H1 (cell line): ENCODE results near the gene LSM2. TPM values are rescaled to one million over a fixed set of nuclear protein-coding genes. Genes with fewer than 3 reads are reported as not detected.
"Not testable (repeated sequence)": the region's sequence is repeated elsewhere in the genome, so short reads cannot be mapped to it uniquely, and the experiment has no call there.

Experiments
- CTCF ChIA-PET: fragments of 300-600 bp; sonication (Branson Sonifier 250); formaldehyde crosslinking; loops from one replicate; lab custom pipeline; 2021; ENCODE audit not compliant: partially characterized antibody; lab: Charles Lee
- POLR2A ChIA-PET: fragments of 300-600 bp; sonication (Branson Sonifier 250); formaldehyde crosslinking; loops from one replicate; lab custom pipeline; 2021; ENCODE audit warnings: inconsistent platforms; ENCODE audit not compliant: partially characterized antibody; lab: Charles Lee
- DNase-seq, 2 experiments: peaks; one replicate each; pipeline versions ENCODE4 v3.0.0 to v3.0.0-alpha.2; 2010 to 2022; ENCODE audit warnings: low spot score in 2 of 2, low read depth in 1 of 2, mixed read lengths in 1 of 2
- FAIRE-seq: peaks from 2 replicates; lab custom pipeline; 2011; peaks lifted over from hg19 to GRCh38; lab: Jason Lieb, UNC
- H2AFZ ChIP-seq: 2 replicates; pipeline ENCODE4 v1.8.1; 2012; ENCODE audit warnings: low read length, inconsistent platforms
- H2AK5ac ChIP-seq: 2 replicates; pipeline ENCODE4 v1.6.1; 2013; ENCODE audit warnings: low read depth, low read length
- H2BK120ac ChIP-seq: replicated peaks from 2 replicates; pipeline ENCODE3; 2013; ENCODE audit warnings: low read depth, low read length, inconsistent platforms
- H2BK12ac ChIP-seq: 2 replicates; pipeline ENCODE4 v1.6.1; 2013; ENCODE audit warnings: low read depth, low read length
- H2BK15ac ChIP-seq: 2 replicates; pipeline ENCODE4 v1.6.1; 2013; ENCODE audit warnings: low read length
- H2BK20ac ChIP-seq: 2 replicates; pipeline ENCODE4 v1.6.1; 2013; ENCODE audit warnings: low read length
- H2BK5ac ChIP-seq: 2 replicates; pipeline ENCODE4 v1.6.1; 2013; ENCODE audit warnings: low read depth, low read length
- H3K14ac ChIP-seq: 2 replicates; pipeline ENCODE4 v1.6.1; 2013; ENCODE audit warnings: inconsistent platforms; ENCODE audit not compliant: insufficient read length
- H3K18ac ChIP-seq: 2 replicates; pipeline ENCODE4 v1.6.1; 2013; ENCODE audit warnings: low read length; ENCODE audit errors: extremely low read depth
- H3K23ac ChIP-seq: 2 replicates; pipeline ENCODE4 v1.6.1; 2013; ENCODE audit warnings: inconsistent platforms; ENCODE audit not compliant: insufficient read length
- H3K23me2 ChIP-seq: 2 replicates; pipeline ENCODE4 v1.6.1; 2013; ENCODE audit warnings: low read depth, low read length
- H3K27ac ChIP-seq: 2 replicates; pipeline ENCODE4 v1.6.1; 2011; ENCODE audit warnings: low read depth, low read length, inconsistent platforms
- H3K27me3 ChIP-seq, 4 experiments: replicated peaks in 1 of 4; 1 replicate in 1 of 4; 2 replicates in 3 of 4; pipeline versions ENCODE4 v1.6.1 to v1.8.1; 2011 to 2013; ENCODE audit warnings: low read length in 3 of 4, mild to moderate bottlenecking in 3 of 4, inconsistent platforms in 2 of 4, mixed read lengths in 2 of 4, moderate library complexity in 1 of 4; ENCODE audit not compliant: control insufficient read depth in 3 of 4, insufficient read depth in 3 of 4; ENCODE audit errors: extremely low read depth in 1 of 4
- H3K36me3 ChIP-seq, 4 experiments: 2 replicates each; pipeline versions ENCODE4 v1.6.1 to v1.8.1; 2011 to 2013; ENCODE audit warnings: mild to moderate bottlenecking in 4 of 4, low read length in 3 of 4, moderate library complexity in 2 of 4, control low read depth in 1 of 4, inconsistent platforms in 1 of 4; ENCODE audit not compliant: insufficient read depth in 4 of 4, control insufficient read depth in 2 of 4
- H3K4ac ChIP-seq: replicated peaks from 2 replicates; pipeline ENCODE3; 2013; ENCODE audit warnings: low read length, low read depth, mixed read lengths, inconsistent platforms; ENCODE audit not compliant: insufficient read length
- H3K4me1 ChIP-seq, 4 experiments: replicated peaks in 1 of 4; 1 replicate in 1 of 4; 2 replicates in 3 of 4; pipeline versions ENCODE4 v1.6.1 to v1.8.1; 2011 to 2013; ENCODE audit warnings: low read length in 3 of 4, inconsistent platforms in 2 of 4, mixed read lengths in 1 of 4; ENCODE audit not compliant: insufficient read depth in 4 of 4, control insufficient read depth in 3 of 4
- H3K4me2 ChIP-seq, 2 experiments: 2 replicates each; pipeline versions ENCODE4 v1.6.1 to v1.8.1; 2011 to 2013; ENCODE audit warnings: low read depth in 2 of 2, low read length in 2 of 2, control low read depth in 1 of 2, inconsistent platforms in 1 of 2, mild to moderate bottlenecking in 1 of 2; ENCODE audit not compliant: insufficient read depth in 1 of 2
- H3K4me3 ChIP-seq, 4 experiments: fragments of 200-600, 300-600 bp in 1 of 4; sonication (generic), shearing (Covaris generic), sonication (Bioruptor Twin) in 1 of 4; 2 replicates each; pipeline versions ENCODE4 v1.5.1 to v1.8.1; 2011 to 2016; ENCODE audit warnings: low read length in 4 of 4, low read depth in 3 of 4, control low read depth in 2 of 4, inconsistent platforms in 2 of 4, mild to moderate bottlenecking in 2 of 4, mixed read lengths in 1 of 4, moderate library complexity in 1 of 4; ENCODE audit not compliant: insufficient read depth in 2 of 4; ENCODE audit errors: extremely low read depth in 1 of 4
- H3K56ac ChIP-seq: replicated peaks from 2 replicates; pipeline ENCODE3; 2013; ENCODE audit warnings: low read depth, mild to moderate bottlenecking, mixed read lengths, low read length, inconsistent platforms; ENCODE audit not compliant: insufficient read length
- H3K79me1 ChIP-seq: 2 replicates; pipeline ENCODE4 v1.6.1; 2013; ENCODE audit warnings: low read depth, low read length, control low read depth
- H3K79me2 ChIP-seq, 2 experiments: 2 replicates each; pipeline versions ENCODE4 v1.6.1 to v1.8.1; 2012 to 2013; ENCODE audit warnings: low read length in 2 of 2, mild to moderate bottlenecking in 2 of 2, inconsistent platforms in 1 of 2; ENCODE audit not compliant: insufficient read depth in 2 of 2, control insufficient read depth in 1 of 2
- H3K9ac ChIP-seq, 4 experiments: replicated peaks in 1 of 4; 1 replicate in 1 of 4; 2 replicates in 3 of 4; pipeline versions ENCODE4 v1.6.1 to v1.8.1; 2011 to 2013; ENCODE audit warnings: low read depth in 3 of 4, low read length in 3 of 4, control low read depth in 2 of 4, mild to moderate bottlenecking in 2 of 4, moderate library complexity in 2 of 4, inconsistent platforms in 1 of 4; ENCODE audit errors: extremely low read depth in 1 of 4
- H3K9me3 ChIP-seq, 2 experiments: 2 replicates each; pipeline versions ENCODE4 v1.6.1 to v1.8.1; 2012 to 2013; ENCODE audit warnings: mild to moderate bottlenecking in 2 of 2, moderate library complexity in 2 of 2, control low read depth in 1 of 2, inconsistent platforms in 1 of 2, low read depth in 1 of 2, low read length in 1 of 2, mixed read lengths in 1 of 2; ENCODE audit not compliant: insufficient read depth in 2 of 2
- H4K20me1 ChIP-seq, 2 experiments: replicated peaks in 1 of 2; 2 replicates each; pipeline versions ENCODE3 to v1.8.1; 2011 to 2013; ENCODE audit warnings: inconsistent platforms in 2 of 2, low read length in 2 of 2, mild to moderate bottlenecking in 1 of 2; ENCODE audit not compliant: insufficient read depth in 2 of 2, control insufficient read depth in 1 of 2
- H4K5ac ChIP-seq: 2 replicates; pipeline ENCODE4 v1.6.1; 2013; ENCODE audit warnings: low read length, low read depth, mixed read lengths, inconsistent platforms; ENCODE audit not compliant: insufficient read length
- H4K8ac ChIP-seq: 2 replicates; pipeline ENCODE4 v1.8.0; 2013; ENCODE audit warnings: mild to moderate bottlenecking, moderate library complexity, low read length, inconsistent platforms; ENCODE audit not compliant: insufficient read depth; ENCODE audit errors: extremely low read depth
- H4K91ac ChIP-seq: replicated peaks from 2 replicates; pipeline ENCODE3; 2013; ENCODE audit warnings: low read length, mixed read lengths, inconsistent platforms; ENCODE audit not compliant: insufficient read length
- WGBS, 2 experiments: shearing (Covaris generic) in 1 of 2; methylation state at CpG; one replicate each; pipeline versions ENCODE4 v1.1.6 to v1.1.7; 2013 to 2015; ENCODE audit warnings: low lambda C conversion rate in 2 of 2, mixed read lengths in 2 of 2, inconsistent platforms in 1 of 2, low coverage in 1 of 2, missing lambda C conversion rate in 1 of 2; ENCODE audit not compliant: insufficient replicate concordance in 2 of 2, insufficient coverage in 1 of 2, insufficient read length in 1 of 2; ENCODE audit errors: extremely low coverage in 1 of 2, missing lambda C conversion rate in 1 of 2; 5-methylcytosine and 5-hydroxymethylcytosine counted together
- polyA plus RNA-seq, 7 experiments: library from polyadenylated mRNA; depleted of rRNA in 3 of 7; stranded (reverse) in 5 of 7; unstranded in 2 of 7; fragments of >200 nt in 5 of 7; fragments of 200-250 nt in 2 of 7; gene quantifications; 1 replicate in 5 of 7; 2 replicates in 1 of 7; 4 replicates in 1 of 7; pipeline versions ENCODE4 v1.2.1 to v1.2.3, GENCODE V29; 2011 to 2013; ENCODE audit warnings: missing spikeins in 2 of 7, mixed read lengths in 2 of 7
- total RNA-seq: library from RNA; stranded (reverse); fragmentation: NEBNext Ultra II Directional; extraction: Animal tissue kit (Norgen Biotek cat#: 25700); gene quantifications from 2 replicates; pipeline ENCODE4 v1.2.1, GENCODE V29; 2021

Gene LSM2
- total and polyA plus RNA-seq, 2 of the 8 experiments (the other 6 are each of a cell fraction or from before 2014, with no cell fraction given), result 127 to 168 TPM

DNA sequence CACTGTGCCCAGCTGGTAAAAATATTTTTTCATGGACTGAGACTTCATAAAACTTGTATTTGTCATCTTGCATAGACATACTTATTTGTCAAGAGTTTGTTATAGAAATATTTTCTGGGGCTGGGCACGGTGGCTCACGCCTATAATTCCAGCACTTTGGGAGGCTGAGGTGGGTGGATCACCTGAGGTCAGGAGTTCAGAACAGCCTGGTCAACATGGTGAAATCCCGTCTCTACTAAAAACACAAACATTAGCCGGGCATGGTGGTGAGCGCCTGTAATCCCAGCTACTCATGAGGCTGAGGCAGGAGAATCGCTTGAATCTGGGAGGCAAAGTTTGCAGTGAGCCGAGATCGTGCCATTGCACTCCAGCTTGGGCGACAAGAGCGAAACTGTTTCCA, 1.8 kb upstream of the LSM2 start:
- not testable (repeated sequence) for H4K20me1 ChIP-seq, FAIRE-seq, H3K9me3 ChIP-seq, H2AK5ac ChIP-seq, H3K4me3 ChIP-seq, H3K36me3 ChIP-seq, H2AFZ ChIP-seq, H4K8ac ChIP-seq, H3K4me1 ChIP-seq, H4K91ac ChIP-seq, H3K27ac ChIP-seq, H2BK5ac ChIP-seq, H3K56ac ChIP-seq, DNase-seq, H3K14ac ChIP-seq, H3K23me2 ChIP-seq, H4K5ac ChIP-seq, H3K4me2 ChIP-seq, H2BK20ac ChIP-seq, H3K27me3 ChIP-seq, H3K9ac ChIP-seq, H2BK15ac ChIP-seq, H3K23ac ChIP-seq, H3K18ac ChIP-seq, H3K79me1 ChIP-seq, H3K4ac ChIP-seq, H2BK120ac ChIP-seq, H2BK12ac ChIP-seq
- POLR2A ChIA-PET, result interaction anchor here (0.7 to 3.7 kb wide), 4 partner anchors 11 to 127 kb away, joined by 3 to 25 read pairs (median 4); no protein-coding TSS in a partner anchor
- peaks cover 5 to 18% of the 10 kb centered on the region in 2 experiments; a peak in 2 of 4 replicates for H3K79me2 ChIP-seq
- CTCF ChIA-PET, result interaction anchor here (0.6 to 3.9 kb wide), 5 partner anchors 15 to 1791 kb away, joined by 3 to 21 read pairs (median 7); partner anchors contain the start of gene DDAH2
- WGBS, 2 experiments, result 95% methylated on average over 10 of the region's 10 CpGs; no CpG with 5 or more reads in 1 of the 2 experiments
